Measurements from ENCODE around the gene LEAP2.

The LEAP2 gene

DNA sequence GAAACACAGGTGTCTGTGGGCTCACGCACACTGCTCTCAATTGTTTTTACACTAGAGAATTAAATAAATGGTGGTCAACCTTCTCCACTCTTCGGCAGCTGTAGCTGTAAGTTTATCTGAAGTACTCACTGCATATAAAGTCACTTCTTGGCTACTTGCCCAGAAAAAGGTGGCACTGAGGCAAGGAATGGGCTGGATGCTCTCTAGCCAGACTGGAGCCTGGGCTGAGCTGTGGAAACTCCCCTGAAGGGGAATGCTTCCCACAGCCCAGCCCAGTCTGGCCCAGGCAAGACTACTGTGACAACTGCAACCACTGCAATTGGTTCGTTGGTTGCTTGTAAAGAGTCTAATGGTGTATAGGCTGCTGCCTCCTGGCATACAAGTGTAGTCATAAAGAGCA is 4.5 kb downstream of the LEAP2 start:
- no peak for DNase-seq (ENCODE audit: low read depth)

DNA sequence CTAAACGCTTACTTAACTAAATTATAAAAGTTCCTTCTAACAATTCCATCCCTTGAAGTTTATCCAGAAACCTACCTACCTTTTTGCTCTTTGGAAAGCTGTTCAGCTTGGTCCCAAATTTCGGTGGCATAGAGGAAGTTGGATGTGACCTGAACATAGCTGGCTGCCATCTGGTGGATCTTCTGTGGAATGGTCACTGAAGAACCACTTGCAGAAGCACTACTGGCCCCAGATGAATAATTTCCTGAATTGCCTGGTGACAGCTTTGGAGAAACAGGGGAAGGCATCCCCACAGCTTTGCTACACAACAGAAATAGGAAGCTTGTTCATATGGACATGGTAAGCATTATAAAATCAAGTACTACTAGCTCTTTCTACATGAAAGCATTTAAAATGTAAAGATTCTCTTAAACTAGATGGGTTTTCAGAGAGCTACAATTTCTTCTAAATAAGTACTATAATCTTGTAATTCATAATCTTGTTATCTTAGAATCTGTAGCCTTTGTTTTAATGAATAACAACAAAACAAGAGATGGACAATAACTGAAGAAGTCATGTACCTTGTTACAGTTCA is 9.9 kb downstream of the LEAP2 start:
- DNase-seq (ENCODE audit: low read depth) = no peak

GRCh38 chr5:132884548-132884947 is 11.1 kb downstream of the LEAP2 start:
- DNase-seq (ENCODE audit: low read depth) = no peak

DNA sequence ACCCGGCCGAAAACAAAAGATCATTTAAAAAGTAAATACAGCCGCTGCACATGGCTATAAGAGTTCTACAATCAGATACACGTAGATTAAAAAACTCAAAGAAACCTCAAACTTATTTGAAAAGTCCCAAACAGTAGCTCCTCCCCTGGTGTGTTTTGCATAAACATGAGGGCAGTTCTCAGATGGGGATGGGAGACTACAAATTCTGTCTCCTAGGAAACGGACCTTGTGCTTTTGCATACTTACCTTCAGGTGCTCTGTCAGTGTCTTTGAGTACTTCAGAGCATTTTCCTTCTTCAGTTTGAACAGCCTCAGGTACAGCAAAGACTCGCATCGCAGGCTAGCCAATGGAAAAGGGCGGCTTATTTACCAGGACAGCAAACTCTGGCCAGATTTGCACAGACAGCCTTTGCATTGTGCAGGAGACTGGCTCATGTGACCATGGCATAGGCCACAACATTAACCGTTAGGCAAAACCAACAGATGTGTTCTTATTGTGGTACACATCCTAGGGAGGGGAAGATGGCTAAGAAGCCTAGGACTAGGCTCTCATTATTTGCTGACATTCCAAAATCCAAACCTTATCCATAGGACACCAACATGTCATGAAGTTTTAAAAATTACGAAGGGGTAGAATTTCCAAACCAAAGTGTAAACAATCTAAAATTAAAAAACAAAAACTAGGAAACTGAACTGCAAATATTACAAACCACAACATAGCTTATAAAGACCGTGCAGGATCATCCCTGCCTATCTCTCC is 12.8 kb downstream of the LEAP2 start:
- DNase-seq (ENCODE audit: low read depth) = no peak

DNA sequence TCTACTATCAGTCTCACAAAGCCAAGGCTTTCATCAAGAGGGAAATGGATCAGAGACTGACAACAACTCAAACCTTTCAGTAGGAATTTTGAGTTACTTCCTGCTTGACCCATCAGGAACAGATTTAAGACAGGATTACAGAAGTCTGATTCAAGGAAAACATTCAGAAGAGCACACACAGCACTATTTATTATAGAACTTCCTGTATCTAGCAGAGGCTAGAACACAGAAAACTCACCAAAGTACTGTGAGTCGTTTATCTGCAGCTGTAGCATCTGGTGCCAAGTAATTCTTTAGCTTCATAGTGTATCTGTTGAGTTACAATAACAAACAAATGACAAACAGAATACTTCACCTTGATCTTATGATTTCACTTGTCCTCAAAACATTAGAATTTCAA is 13.8 kb downstream of the LEAP2 start:
- DNase-seq (ENCODE audit: low read depth) = no peak

- DNase-seq (ENCODE audit: low read depth) = no peak
Measured at GRCh38 chr5:132889501-132889900, 16.0 kb downstream of the LEAP2 start.

GRCh38 chr5:132890817-132891216 is 17.3 kb downstream of the LEAP2 start:
- DNase-seq (ENCODE audit: low read depth) = no peak

GRCh38 chr5:132895719-132896305 is 22.3 kb downstream of the LEAP2 start:
- DNase-seq (ENCODE audit: low read depth) = no peak

DNA sequence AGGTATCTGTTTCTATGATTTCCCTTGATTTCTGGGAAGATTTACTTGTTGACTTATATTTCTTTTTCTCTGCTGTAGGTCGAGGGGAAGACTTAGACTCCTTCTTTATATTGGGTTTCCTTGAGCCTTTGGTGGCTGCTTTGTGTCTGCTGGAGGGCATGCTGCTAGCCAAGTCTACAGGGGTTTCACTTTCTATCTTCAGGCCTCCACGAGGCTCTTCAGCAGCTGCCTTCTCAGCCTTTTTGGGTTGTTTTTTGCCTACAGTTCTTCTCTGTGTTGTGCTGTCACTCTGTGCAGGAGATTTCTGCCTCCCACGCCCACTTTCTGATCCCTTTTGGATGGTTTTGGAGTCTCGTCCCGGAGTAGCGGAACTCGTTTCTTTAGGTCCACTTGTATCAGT is 23.2 kb downstream of the LEAP2 start:
- DNase-seq (ENCODE audit: low read depth) = no peak

- no peak for DNase-seq (ENCODE audit: low read depth)
Measured at GRCh38 chr5:132898094-132898493, 24.6 kb downstream of the LEAP2 start.

- no peak for DNase-seq (ENCODE audit: low read depth)
Measured at GRCh38 chr5:132901036-132901435, 27.6 kb downstream of the LEAP2 start.

- DNase-seq (ENCODE audit: low read depth) = no peak
Measured at GRCh38 chr5:132901730-132902129, 28.3 kb downstream of the LEAP2 start.

DNA sequence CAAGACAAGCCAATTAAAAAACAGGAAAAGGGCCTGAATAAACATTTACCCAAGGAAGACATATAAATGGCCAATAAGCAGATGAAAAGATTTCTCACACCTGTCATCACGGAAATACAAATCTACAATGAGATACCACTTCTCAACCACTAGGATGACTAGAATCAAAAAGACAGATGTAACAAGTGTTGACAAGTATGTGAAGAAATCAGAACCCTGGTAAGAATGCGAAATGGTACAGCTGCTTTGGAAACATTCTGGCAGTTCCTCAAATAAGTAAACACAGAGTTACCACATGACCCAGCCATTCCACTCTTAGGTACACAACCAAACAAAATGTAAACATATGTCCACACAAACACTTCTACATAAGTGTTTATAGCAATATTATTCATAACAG is 32.5 kb downstream of the LEAP2 start:
- peak; percentile 13 for DNase-seq (ENCODE audit: low read depth)

DNA sequence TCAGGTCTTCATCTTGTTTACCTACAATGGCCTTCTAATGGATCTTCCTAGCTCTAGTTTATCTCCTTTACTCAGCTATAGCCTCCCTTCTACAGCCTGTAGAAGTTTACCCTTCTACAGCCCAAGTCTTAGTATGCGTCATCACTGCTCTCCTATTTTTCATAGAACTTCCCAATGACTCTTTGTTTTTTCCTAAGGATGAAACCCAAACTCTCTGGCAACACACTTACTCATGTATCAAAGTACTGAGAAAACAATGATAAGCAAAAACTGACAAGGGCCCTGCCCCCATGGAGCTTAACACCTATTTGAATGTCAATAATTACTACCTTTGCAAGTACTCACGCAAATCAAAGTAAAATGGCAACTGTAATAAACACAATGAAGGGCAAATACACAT is 33.7 kb downstream of the LEAP2 start:
- no peak for DNase-seq (ENCODE audit: low read depth)

- no peak for DNase-seq (ENCODE audit: low read depth)
Measured at GRCh38 chr5:132909702-132910101, 36.2 kb downstream of the LEAP2 start.

DNA sequence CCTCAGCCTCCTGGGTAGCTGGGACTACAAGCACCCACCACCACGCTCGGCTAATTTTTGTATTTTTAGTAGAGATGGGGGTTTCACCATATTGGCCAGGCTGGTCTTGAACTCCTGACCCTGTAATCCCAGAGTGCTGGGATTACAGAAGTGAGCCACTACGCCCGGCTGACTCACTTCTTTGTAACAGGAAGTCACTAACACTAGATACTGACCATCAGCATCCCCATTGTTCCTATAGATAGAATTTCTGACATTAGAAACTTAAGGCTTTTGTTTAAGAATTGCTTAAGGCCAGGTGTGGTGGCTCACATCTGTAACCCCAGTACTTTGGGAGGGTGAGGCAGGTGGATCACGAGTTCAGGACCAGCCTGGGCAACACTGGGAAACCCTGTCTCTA is 42.2 kb downstream of the LEAP2 start:
- no peak for DNase-seq (ENCODE audit: low read depth)

GRCh38 chr5:132916086-132916485 is 42.6 kb downstream of the LEAP2 start:
- DNase-seq (ENCODE audit: low read depth) = no peak

All from GM04503 (cell line).